MM.1S (cell line): ENCODE measurements around the gene PTPRJ.

ENCODE experiments used
- CTCF ChIP-seq: fragments of 300-600 bp; sonication (generic); IDR thresholded peaks from 2 replicates; pipeline ENCODE4 v1.5.1; 2016; ENCODE audit warnings: antibody characterized with exemption, low read length, mixed read lengths
- EZH2 ChIP-seq: fragments of 300-600 bp; sonication (generic); optimal IDR thresholded peaks from 2 replicates; pipeline ENCODE3; 2017; ENCODE audit warnings: low read depth, mild to moderate bottlenecking, antibody characterized with exemption, low read length, mixed read lengths

GRCh38 chr11:48125866-48126265 lies 145.5 kb downstream of the PTPRJ start:
- TF ChIP-seq EZH2 = no peak
- no peak for TF ChIP-seq CTCF
